GM08714 (cell line): Measurements from ENCODE around the gene ARHGEF16.

ENCODE experiments used
- H3K4me3 ChIP-seq: fragments of 200-500 bp; sonication (Bioruptor generic); 2 replicates; pipeline ENCODE4 v1.5.1; 2014; ENCODE audit warnings: mild to moderate bottlenecking, low read length, inconsistent platforms
- ZNF274 ChIP-seq: IDR thresholded peaks from 2 replicates; pipeline ENCODE4 v1.6.1; 2012; ENCODE audit warnings: mild to moderate bottlenecking, low read depth, low read length

Gene ARHGEF16

DNA sequence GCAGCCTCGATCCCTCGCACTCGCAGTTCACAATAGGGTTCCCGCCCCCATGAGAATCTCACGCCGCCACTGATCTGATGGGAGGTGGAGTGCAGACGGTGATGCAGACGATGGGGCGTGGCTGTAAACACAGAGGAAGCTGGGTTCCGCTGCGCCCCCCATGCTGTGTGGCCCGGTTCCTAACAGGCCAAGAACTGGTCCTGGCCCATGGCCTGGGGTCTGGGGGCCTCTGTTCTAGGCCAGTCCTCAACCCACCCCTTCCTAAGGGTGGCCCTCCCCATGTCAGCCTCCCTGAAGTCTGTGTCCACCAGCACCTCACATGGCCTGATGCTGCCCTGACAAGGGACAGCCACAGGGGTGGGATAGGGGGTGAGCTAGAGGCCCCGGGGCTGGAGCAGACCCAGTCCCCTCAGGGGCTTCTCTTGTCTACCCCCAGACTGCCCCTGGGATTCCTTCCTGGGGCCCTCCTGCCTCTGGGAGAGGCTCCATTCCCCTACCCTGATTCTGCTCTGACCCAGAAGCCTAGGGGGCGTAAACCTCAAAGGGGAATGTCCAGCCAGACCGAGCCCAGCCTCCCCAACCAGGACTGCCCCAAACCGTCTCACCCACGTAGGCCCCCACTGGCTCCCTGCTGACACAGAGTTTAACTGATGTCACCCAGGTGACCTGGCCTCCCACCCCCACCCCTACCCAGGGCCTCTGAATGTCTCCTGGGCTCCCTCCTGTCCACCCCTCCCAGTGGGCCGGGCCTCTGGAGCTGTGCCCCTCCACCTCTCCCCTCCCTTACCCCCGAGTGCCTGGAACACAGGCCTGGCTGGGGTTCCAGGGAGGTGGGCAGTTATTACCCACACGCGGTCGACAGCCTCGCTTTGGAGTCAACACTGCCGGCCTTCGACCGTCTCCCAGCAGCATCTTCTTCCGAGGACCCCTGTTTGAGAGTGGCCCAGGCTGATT is 14.8 kb upstream of the ARHGEF16 start:
- no peak for TF ChIP-seq ZNF274

DNA sequence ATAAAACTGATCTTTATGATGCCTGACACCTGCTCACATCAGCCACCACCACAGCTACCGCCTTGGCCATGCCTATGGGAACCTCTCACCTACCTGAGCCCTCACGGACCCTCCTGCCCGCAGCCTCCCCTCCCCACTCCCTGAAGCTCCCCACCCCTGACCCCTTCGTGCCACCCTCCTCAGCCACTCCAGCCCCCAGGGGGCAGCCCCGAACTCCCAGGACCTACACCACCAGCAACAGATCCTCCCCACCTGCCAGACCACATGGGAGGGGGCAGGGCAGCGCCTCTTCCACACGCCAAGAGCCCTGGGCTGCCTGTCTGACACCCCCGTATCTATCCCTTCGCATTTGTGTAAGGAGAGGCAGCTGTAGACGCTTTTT is 14.2 kb upstream of the ARHGEF16 start:
- no peak for TF ChIP-seq ZNF274
- H3K4me3 ChIP-seq = no peak overlapping the region

More for the DNA sequence above, 14.8 kb upstream of the ARHGEF16 start:
- no peak overlapping the region for H3K4me3 ChIP-seq

GRCh38 chr1:3440711-3441409 is 13.6 kb upstream of the ARHGEF16 start:
- no peak for TF ChIP-seq ZNF274
- no peak overlapping the region for H3K4me3 ChIP-seq

- TF ChIP-seq ZNF274 = no peak
- no peak overlapping the region for H3K4me3 ChIP-seq
Measured at GRCh38 chr1:3441410-3441847, 13.0 kb upstream of the ARHGEF16 start.

- no peak overlapping the region for H3K4me3 ChIP-seq
- no peak for TF ChIP-seq ZNF274
Measured at GRCh38 chr1:3441880-3442279, 12.6 kb upstream of the ARHGEF16 start.

- TF ChIP-seq ZNF274 = no peak
Measured at GRCh38 chr1:3442331-3442730, 12.1 kb upstream of the ARHGEF16 start.

DNA sequence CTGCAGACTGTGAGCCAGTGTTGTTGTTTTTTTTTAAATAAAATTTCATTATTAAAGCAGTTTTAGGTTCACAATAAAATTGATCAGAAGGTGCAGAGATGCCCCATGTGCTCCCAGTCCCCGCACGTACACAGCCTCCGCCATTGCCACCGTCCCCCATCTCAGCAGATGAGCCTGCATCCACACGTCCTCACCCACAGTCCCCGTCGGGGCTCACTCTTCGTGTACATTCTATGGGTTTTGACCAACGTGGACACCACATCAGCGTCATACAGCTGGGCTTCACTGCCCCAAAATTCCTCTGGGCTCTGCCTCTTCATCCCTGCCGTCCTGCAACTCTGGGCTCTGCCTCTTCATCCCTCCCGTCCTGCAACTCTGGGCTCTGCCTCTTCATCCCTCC is 11.6 kb upstream of the ARHGEF16 start:
- H3K4me3 ChIP-seq = no peak overlapping the region
- TF ChIP-seq ZNF274 = no peak

More at GRCh38 chr1:3442331-3442730, 12.1 kb upstream of the ARHGEF16 start:
- H3K4me3 ChIP-seq = no peak overlapping the region

GRCh38 chr1:3443807-3444206 is 10.7 kb upstream of the ARHGEF16 start:
- TF ChIP-seq ZNF274 = no peak
- no peak overlapping the region for H3K4me3 ChIP-seq

DNA sequence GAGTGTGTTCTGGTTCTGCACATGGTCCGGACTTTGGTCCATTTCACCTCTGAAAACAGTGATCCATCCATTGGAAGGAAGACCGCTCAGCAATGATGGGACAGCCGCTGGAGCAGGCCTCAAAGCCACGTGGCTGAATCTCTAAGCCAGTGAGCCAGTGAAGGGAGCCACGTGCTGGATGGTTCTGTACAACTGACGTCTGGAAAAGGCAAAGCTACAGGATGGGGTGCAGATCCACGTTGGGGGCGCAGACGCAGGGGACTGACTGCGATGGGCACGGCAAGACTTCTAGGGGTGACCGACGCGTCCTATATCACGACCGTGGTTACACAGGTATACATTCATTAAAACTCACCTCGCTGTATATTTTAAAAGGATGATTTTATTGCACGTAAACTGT is 10.2 kb upstream of the ARHGEF16 start:
- TF ChIP-seq ZNF274 = no peak
- H3K4me3 ChIP-seq = no peak overlapping the region

- TF ChIP-seq ZNF274 = no peak
- H3K4me3 ChIP-seq = no peak overlapping the region
Measured at GRCh38 chr1:3444736-3445135, 9.7 kb upstream of the ARHGEF16 start.

GRCh38 chr1:3450202-3450863 is 4.1 kb upstream of the ARHGEF16 start:
- H3K4me3 ChIP-seq = no peak overlapping the region
- no peak for TF ChIP-seq ZNF274

DNA sequence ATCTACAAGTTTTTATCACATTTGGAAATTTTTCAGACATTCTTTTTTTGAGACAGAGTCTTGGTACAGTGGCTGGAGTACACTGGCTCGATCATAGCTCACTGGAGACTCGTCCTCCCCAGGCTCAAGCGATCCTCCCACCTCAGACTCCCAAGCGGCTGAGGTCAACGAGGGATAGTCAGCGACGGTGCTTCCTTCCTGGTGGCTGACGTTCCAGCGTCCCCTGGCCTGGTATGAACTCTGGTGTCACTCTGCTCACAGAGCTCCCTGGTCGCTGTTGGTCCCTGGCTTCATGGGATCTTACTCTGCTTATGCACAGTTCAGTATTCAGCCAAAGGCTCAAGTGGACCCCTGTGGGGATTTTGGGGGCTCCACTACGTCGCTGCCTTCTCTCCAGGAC is 3.5 kb upstream of the ARHGEF16 start:
- TF ChIP-seq ZNF274 = no peak

DNA sequence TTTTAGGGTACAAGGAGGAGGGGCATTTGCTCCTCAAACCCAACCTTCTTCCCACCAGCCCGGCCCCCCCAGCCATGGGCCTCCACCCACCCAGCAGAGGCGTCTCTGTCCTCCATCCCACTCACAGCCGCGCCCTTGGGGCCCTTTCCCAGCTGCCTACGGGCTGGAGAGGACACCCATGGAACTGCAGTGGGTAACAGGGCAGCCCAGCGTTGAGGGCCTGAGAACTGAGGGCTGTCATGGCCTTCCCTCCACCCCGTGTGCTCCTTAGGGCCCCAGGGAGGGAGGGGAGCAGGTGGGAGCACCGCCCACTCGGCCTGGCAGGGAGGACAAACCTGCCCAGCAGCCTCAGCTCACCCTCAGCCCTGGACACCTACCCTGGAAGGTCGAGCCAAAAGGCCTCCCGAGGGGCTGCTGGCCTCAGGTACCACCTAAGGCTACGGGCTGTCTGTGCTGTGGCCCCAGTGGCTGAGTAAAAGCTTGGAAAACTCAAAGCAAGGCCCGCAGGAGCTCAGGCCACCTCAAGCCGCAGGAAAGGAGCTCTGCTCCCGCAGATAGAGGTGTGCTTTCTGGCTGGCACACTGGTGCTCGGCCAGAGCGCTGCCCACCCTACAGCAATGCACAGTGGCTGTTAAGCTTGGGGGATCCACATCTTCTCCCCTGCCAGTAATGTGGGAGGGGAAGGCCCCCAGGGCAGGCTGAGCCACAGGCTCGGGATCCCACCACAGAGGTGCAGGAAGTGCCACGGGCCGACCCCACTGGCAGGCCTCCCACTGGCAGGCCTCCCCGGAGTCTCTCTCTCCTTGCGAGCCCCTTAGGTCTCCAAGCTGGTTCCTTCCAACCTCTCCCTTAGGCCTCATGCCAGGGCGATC is 2.2 kb upstream of the ARHGEF16 start:
- no peak for TF ChIP-seq ZNF274
- no peak overlapping the region for H3K4me3 ChIP-seq

More for the DNA sequence above, 3.5 kb upstream of the ARHGEF16 start:
- no peak overlapping the region for H3K4me3 ChIP-seq

DNA sequence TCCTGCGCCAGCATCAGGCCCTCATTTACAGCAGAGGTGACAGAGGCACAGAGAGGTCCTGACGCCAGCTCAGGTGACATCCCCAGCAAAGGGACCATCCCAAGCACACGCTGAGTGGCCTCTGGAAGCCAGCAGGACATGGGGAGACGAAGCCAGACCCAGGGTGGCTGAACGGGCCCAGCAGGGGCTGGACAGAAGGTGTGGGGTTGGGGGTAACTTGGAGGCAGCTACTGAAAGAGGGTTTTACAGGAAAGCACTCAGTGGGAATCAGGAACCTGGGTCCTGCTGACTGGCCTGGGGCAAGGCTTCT is 1.6 kb upstream of the ARHGEF16 start:
- TF ChIP-seq ZNF274 = no peak
- no peak overlapping the region for H3K4me3 ChIP-seq
